Pancreas (tissue), 10 donors: ENCODE results near the gene JAKMIP3. TPM values are rescaled to one million over a fixed set of nuclear protein-coding genes. Genes with fewer than 3 reads are reported as not detected.

Source experiments
- ATAC-seq, 4 donors: fragments of 200-7000 bp; cut with Tn5 transposase; one replicate each; pipeline versions ENCODE4 v1.8.0 to v1.9.1; 2020; ENCODE audit warnings: mild to moderate bottlenecking in 4 of 4, moderate library complexity in 4 of 4
- DNase-seq, 6 donors: peaks; one replicate each; pipeline ENCODE4 v3.0.0-alpha.2; 2020
- FAIRE-seq: peaks from 2 replicates; lab custom pipeline; 2012; peaks lifted over from hg19 to GRCh38; lab: Jason Lieb, UNC
- H3K27ac ChIP-seq, 4 donors: fragments of 200-600 bp; sonication (generic); 1 replicate in 3 of 4; 2 replicates in 1 of 4; pipeline versions ENCODE4 v1.5.0 to v1.8.0; 2020
- H3K27me3 ChIP-seq, 4 donors: fragments of 200-600 bp; one replicate each; pipeline ENCODE4 v1.8.0; 2021
- H3K36me3 ChIP-seq, 3 donors: fragments of 200-600 bp; sonication (generic) in 1 of 3; one replicate each; pipeline versions ENCODE4 v1.5.0 to v1.8.0; 2020 to 2021
- H3K4me1 ChIP-seq, 3 donors: fragments of 200-600 bp; one replicate each; pipeline ENCODE4 v1.8.0; 2021
- H3K4me3 ChIP-seq, 4 donors: fragments of 200-600 bp; sonication (generic) in 2 of 4; one replicate each; pipeline versions ENCODE4 v1.5.0 to v1.8.0; 2020 to 2021
- H3K9me3 ChIP-seq, 4 donors: fragments of 200-600 bp; one replicate each; pipeline ENCODE4 v1.8.0; 2021
- WGBS, 2 donors: extraction: QIAGEN DNeasy Blood & Tissue Kit; methylation state at CpG; one replicate each; pipeline ENCODE4 v1.1.7; 2013; 5-methylcytosine and 5-hydroxymethylcytosine counted together
- intact Hi-C, 3 donors: fragments of 100-400 bp; cut with DNase I; formaldehyde crosslinking; loops; one replicate each; pipeline versions ENCODE4 v1.11.1 to v1.14.2; 2022
- polyA plus RNA-seq, 2 donors: library from polyadenylated mRNA; stranded (reverse); fragments of 200-250 nt; gene quantifications; one replicate each; pipeline ENCODE4 v1.2.3, GENCODE V29; 2013
- total RNA-seq, 6 donors: library from RNA; stranded (reverse); fragmentation: NEBNext Ultra II Directional in 4 of 6; extraction: Animal tissue kit (Norgen Biotek cat#: 25700) in 4 of 6; gene quantifications; one replicate each; pipeline versions ENCODE4 v1.2.1 to v1.2.4, GENCODE V29; 2021 to 2023
- TF ChIP-seq, protein P1 (sequence below), 4 donors: fragments of 200-600 bp; sonication (generic) in 3 of 4; IDR thresholded peaks; one replicate each; pipeline versions ENCODE4 v1.5.0 to v1.8.0; 2021; ENCODE audit warnings: antibody characterized with exemption in 4 of 4
- donor health status: healthy with polysubstance abuse.
- donor health status: DM: no; HTN: no; CAD: no; lungs with moderate emphysema.
- donor health status: DM: no; HTN: no; CAD: no.
- donor health status: control.
- donor health status: control.
- donor health status: Bipolar disorder and iron deficiency.
- donor health status: DM: yes; HTN: yes; CAD: no.
- donor health status: DM: no; HTN: no; CAD: no.
- donor health status: DM: no; HTN: no; CAD: no.
- donor health status: DM: yes; HTN: yes; CAD: no.

JAKMIP3 gene
- total and polyA plus RNA-seq, 8 donors, result 0.19 to 1.4 (median 0.33) TPM

DNA sequence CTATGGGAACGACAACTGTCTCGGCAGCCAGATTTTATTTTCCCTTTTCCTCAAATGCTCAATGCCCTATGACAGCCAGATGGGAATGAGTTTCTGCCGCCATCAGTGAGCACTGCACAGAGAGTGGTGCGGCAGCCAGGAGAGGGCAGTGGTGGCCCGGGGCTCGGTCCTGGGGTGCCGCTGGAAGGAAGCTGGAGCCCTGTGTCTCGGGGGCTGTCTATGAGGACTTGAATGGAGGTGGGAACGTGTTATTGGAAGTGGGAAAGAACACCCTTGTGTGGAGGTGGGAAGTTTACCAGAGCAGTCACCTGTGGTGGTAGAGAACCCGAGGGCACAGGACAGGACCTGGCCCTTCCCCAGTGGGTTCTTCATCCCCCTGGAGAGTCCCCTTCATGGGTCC, 35.8 kb downstream of the JAKMIP3 start:
- no peaks in the 10 kb centered on the region for H3K9me3 ChIP-seq
- 38 to 50% methylated on average over 10 of the region's 10 CpGs for WGBS, 2 donors
- no peak overlapping the region for H3K4me3 ChIP-seq
- FAIRE-seq, result no peak
- no peak for DNase-seq
- no peaks in the 10 kb centered on the region for H3K4me1 ChIP-seq
- no peak for ATAC-seq
- no peak overlapping the region for H3K27ac ChIP-seq
- H3K27me3 ChIP-seq, result no peaks in the 10 kb centered on the region
- H3K36me3 ChIP-seq, result no peaks in the 10 kb centered on the region
- TF ChIP-seq, protein P1, sequence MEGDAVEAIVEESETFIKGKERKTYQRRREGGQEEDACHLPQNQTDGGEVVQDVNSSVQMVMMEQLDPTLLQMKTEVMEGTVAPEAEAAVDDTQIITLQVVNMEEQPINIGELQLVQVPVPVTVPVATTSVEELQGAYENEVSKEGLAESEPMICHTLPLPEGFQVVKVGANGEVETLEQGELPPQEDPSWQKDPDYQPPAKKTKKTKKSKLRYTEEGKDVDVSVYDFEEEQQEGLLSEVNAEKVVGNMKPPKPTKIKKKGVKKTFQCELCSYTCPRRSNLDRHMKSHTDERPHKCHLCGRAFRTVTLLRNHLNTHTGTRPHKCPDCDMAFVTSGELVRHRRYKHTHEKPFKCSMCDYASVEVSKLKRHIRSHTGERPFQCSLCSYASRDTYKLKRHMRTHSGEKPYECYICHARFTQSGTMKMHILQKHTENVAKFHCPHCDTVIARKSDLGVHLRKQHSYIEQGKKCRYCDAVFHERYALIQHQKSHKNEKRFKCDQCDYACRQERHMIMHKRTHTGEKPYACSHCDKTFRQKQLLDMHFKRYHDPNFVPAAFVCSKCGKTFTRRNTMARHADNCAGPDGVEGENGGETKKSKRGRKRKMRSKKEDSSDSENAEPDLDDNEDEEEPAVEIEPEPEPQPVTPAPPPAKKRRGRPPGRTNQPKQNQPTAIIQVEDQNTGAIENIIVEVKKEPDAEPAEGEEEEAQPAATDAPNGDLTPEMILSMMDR (IDR thresholded peaks at IDR 0.05), result no peak
- intact Hi-C loops, result loop anchor here in 1 of 3 donors (10.0 kb wide), 1 partner anchor 47 kb away; no protein-coding TSS in a partner anchor

DNA sequence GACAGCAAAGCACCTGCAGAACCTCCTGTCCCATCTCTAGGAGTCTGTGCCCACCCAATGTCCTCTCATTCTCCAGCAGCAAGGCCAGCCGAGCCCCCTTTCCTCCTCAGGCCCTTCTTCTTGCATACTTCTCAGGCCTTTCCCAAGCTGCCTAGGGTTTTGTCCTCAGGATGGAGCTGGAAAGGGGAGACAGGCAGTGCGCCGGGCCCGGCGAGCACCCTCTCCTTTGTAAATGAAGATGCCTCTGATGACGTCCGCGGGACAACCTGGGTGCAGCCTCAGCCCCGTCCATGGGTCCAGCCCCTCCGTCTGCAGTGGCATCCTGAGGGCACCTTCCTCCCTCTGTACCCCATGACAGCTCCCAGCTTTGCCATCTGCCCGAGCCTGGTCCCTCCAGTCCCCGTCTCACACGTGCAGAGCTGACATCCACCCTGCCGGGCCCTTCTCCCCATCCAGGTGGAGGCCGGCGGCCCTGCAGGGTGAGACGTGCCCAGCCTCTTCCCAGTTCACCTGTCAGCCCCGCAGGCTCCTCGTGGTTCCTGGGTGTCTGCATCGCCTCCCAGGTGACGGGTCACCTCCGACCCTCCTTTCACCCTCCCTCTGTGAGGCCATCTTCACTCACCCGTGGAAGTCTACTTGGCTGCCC, 36.4 kb downstream of the JAKMIP3 start:
- ATAC-seq (no peak), DNase-seq (no peak), FAIRE-seq (no peak)
- no peak overlapping the region for H3K4me3 ChIP-seq
- no peak overlapping the region for H3K27ac ChIP-seq
- H3K36me3 ChIP-seq, result no peaks in the 10 kb centered on the region
- no peaks in the 10 kb centered on the region for H3K27me3 ChIP-seq
- H3K4me1 ChIP-seq, result no peaks in the 10 kb centered on the region
- intact Hi-C loops, result loop anchor here in 1 of 3 donors (10.0 kb wide), 1 partner anchor 47 kb away; no protein-coding TSS in a partner anchor
- WGBS, 2 donors, result 64 to 65% methylated on average over 23 of the region's 23 CpGs
- TF ChIP-seq, protein P1 (IDR thresholded peaks at IDR 0.05), result no peak
- no peaks in the 10 kb centered on the region for H3K9me3 ChIP-seq

DNA sequence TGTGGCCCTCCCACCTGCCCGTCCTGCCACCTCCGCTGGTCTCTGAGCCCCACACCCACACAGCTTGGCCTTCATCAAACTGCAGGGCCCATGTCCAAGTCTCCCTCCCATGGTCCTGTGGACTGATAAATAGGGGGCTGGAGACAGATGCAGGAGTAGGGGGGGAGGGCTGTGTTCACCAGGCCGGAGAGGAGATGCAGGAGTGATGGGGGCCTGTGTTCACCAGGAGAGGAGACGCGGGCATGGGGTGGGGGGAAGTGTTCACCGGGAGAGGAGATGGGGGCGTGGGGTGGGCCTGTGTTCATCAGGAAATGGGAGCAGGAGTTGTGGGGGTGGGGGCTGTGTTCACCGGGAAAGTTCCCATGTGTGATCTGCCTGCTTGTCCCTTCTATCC, 37.0 kb downstream of the JAKMIP3 start:
- TF ChIP-seq, protein P1 (IDR thresholded peaks at IDR 0.05), result no peak
- DNase-seq, result no peak
- no peak for FAIRE-seq
- Histone ChIP-seq H3K27ac (no peak overlapping the region), H3K4me1 (no peaks in the 10 kb centered on the region), H3K27me3 (no peaks in the 10 kb centered on the region), H3K36me3 (no peaks in the 10 kb centered on the region), H3K4me3 (no peak overlapping the region), H3K9me3 (no peaks in the 10 kb centered on the region)
- intact Hi-C loops, result loop anchor here in 1 of 3 donors (10.0 kb wide), 1 partner anchor 48 kb away; no protein-coding TSS in a partner anchor
- no peak for ATAC-seq
- 54 to 64% methylated on average over 6 to 8 of the region's 8 CpGs for WGBS, 2 donors

GRCh38 chr10:132103116-132103910, 37.6 kb downstream of the JAKMIP3 start:
- H3K4me3 ChIP-seq, result no peak overlapping the region
- no peak for ATAC-seq
- intact Hi-C loops, result loop anchor here in 1 of 3 donors (10.0 kb wide), 1 partner anchor 49 kb away; no protein-coding TSS in a partner anchor
- H3K9me3 ChIP-seq, result no peaks in the 10 kb centered on the region
- WGBS, 2 donors, result 62% methylated on average over 7 of the region's 7 CpGs
- no peak for FAIRE-seq
- TF ChIP-seq, protein P1 (IDR thresholded peaks at IDR 0.05), result no peak
- no peaks in the 10 kb centered on the region for H3K27me3 ChIP-seq
- H3K4me1 ChIP-seq, result no peaks in the 10 kb centered on the region
- no peaks in the 10 kb centered on the region for H3K36me3 ChIP-seq
- no peak for DNase-seq
- no peak overlapping the region for H3K27ac ChIP-seq
